GM12878 (cell line): ENCODE results near the gene ASB3.

Source experiments
- CBX3 ChIP-seq: fragments of 200-600 bp; sonication (generic); IDR thresholded peaks from 2 replicates; pipeline ENCODE4 v1.6.1; 2016; ENCODE audit warnings: low read depth, borderline replicate concordance
- CTCF ChIP-seq, 3 experiments: IDR thresholded peaks in 2 of 3; conservative IDR thresholded peaks in 1 of 3; 2 replicates each; pipeline ENCODE4 v1.5.1; 2011; ENCODE audit warnings: low read depth in 3 of 3, low read length in 3 of 3, mild to moderate bottlenecking in 3 of 3, control low read depth in 2 of 3, moderate library complexity in 2 of 3, inconsistent platforms in 1 of 3, mixed read lengths in 1 of 3; ENCODE audit not compliant: control insufficient read depth in 2 of 3, insufficient read depth in 1 of 3; ENCODE audit errors: extremely low read depth in 1 of 3
- GABPA ChIP-seq: IDR thresholded peaks from 2 replicates; pipeline ENCODE4 v1.6.1; 2014; ENCODE audit warnings: antibody characterized with exemption, low read depth, mild to moderate bottlenecking, inconsistent platforms
- MYC ChIP-seq: IDR thresholded peaks from 2 replicates; pipeline ENCODE4 v1.6.1; 2011; ENCODE audit warnings: mild to moderate bottlenecking, low read length, moderate library complexity, inconsistent platforms; ENCODE audit not compliant: insufficient read depth, insufficient replicate concordance, insufficient read length, severe bottlenecking
- NFYB ChIP-seq: IDR thresholded peaks from 2 replicates; pipeline ENCODE4 v1.6.1; 2011; ENCODE audit warnings: low read depth, mild to moderate bottlenecking, low read length, improper control_type of control experiment, moderate library complexity; ENCODE audit not compliant: insufficient read depth
- TAF1 ChIP-seq: IDR thresholded peaks from 2 replicates; pipeline ENCODE4 v1.6.1; 2011; ENCODE audit warnings: mild to moderate bottlenecking, low read depth, low read length, borderline replicate concordance

DNA sequence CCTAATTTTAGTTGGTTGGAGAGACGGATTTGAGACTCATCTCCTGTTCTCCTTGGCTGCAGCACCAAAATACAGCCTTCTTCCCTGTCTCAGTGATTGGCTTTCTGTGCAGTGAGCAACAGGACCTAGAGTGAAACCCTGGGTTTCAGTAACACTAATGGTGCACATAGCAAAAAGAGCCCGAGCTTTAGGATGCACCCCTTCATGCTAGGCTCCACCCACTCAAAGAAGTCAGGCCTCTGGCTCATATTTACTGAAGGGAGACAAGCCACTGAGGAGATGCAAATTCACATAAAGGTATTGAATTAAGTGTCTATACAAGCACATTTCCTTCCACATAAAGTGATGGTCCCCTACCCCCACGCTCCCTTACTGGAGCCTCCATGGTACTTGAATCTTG is 151.1 kb downstream of the ASB3 start:
- TF ChIP-seq GABPA (no peak), CBX3 (no peak), CTCF (IDR thresholded peaks at IDR 0.05 in 2 of 3, conservative IDR thresholded peaks at IDR 0.05 in 1 of 3; ENCODE audit: control insufficient read depth in 2 of 3, extremely low read depth in 1 of 3, insufficient read depth in 1 of 3, low read depth in 3 of 3, low read length in 3 of 3) (no peak), TAF1 (no peak), NFYB (no peak), MYC (no peak)
